GM19193 (cell line): ENCODE data around the gene C1QL3.

ENCODE experiments used
- POLR2A ChIP-seq: IDR thresholded peaks from 4 replicates; pipeline ENCODE4 v1.6.1; 2011; ENCODE audit not compliant: insufficient read depth, insufficient read length; ENCODE audit errors: extremely low read depth

The C1QL3 gene

GRCh38 chr10:16472828-16473227, 48.9 kb downstream of the C1QL3 start:
- no peak for TF ChIP-seq POLR2A

- TF ChIP-seq POLR2A: no peak
These were observed 50.9 kb downstream of the C1QL3 start for GRCh38 chr10:16470747-16471146.

- no peak for TF ChIP-seq POLR2A
These were observed 55.7 kb downstream of the C1QL3 start for GRCh38 chr10:16466001-16466400.
